A172 (cell line): Measurements from ENCODE around the gene ZNF793. TPM values are rescaled to one million over a fixed set of nuclear protein-coding genes. Genes with fewer than 3 reads are reported as not detected.

ENCODE experiments used
- DNase-seq: peaks from one replicate; pipeline ENCODE4 v3.0.0-alpha.2; 2015; ENCODE audit warnings: low spot score
- total RNA-seq: library from RNA; depleted of rRNA; stranded (reverse); fragments of >200 nt; shearing (Covaris generic); gene quantifications from 2 replicates; pipeline ENCODE4 v1.2.3, GENCODE V29; 2014; rRNA removed

The ZNF793 gene
- total RNA-seq, 1 experiment from 2014 or later = 0.26 TPM

- no peak for DNase-seq
These were observed 58.6 kb downstream of the ZNF793 start for GRCh38 chr19:37565370-37565669.

- no peak for DNase-seq
These were observed 65.5 kb downstream of the ZNF793 start for GRCh38 chr19:37572203-37572602.

GRCh38 chr19:37583340-37583739, 76.6 kb downstream of the ZNF793 start:
- DNase-seq = no peak

Other genes with a start within 250 kb of the ZNF793 start
- gene ZNF527, start 135.8 kb upstream of the ZNF793 start, total RNA-seq = 3.4 and 8.0 TPM in 2 replicates
- gene ZNF569, start 39.5 kb upstream of the ZNF793 start, total RNA-seq = 2.9 and 5.2 TPM in 2 replicates
- 0.12 TPM in 1 of 2 replicates, not detected in the other for gene ZNF570, start 37.6 kb upstream of the ZNF793 start, total RNA-seq
- 1.9 and 6.2 TPM in 2 replicates for gene ZNF571, start 87.9 kb downstream of the ZNF793 start, total RNA-seq
- 0.07 and 0.14 TPM in 2 replicates for gene ZNF540, start 87.9 kb downstream of the ZNF793 start, total RNA-seq
- gene ZFP30, start 148.5 kb downstream of the ZNF793 start, total RNA-seq = 10.0 and 10.1 TPM in 2 replicates
- gene ZNF607, start 212.8 kb downstream of the ZNF793 start, total RNA-seq = 0.26 and 0.59 TPM in 2 replicates